Activated CD4-positive, alpha-beta T cell treated with anti-CD3 and anti-CD28 coated beads, Interleukin-2, amount 10 ng/mL, durations not matched to agents 24 days and 14 days (primary cell): ENCODE measurements around the gene E4F1. TPM values are rescaled to one million over a fixed set of nuclear protein-coding genes. Genes with fewer than 3 reads are reported as not detected.
A peak's percentile ranks its signal among the peaks of the same experiment; 100 is the strongest.

Source experiments
- DNase-seq: peaks from one replicate; pipeline ENCODE4 v3.0.0; 2022
- H3K27ac Mint-ChIP-seq: one replicate; pipeline ENCODE4 v1.8.0; 2022; ENCODE audit warnings: mild to moderate bottlenecking, mixed read lengths
- H3K27me3 Mint-ChIP-seq: one replicate; pipeline ENCODE4 v1.8.0; 2022; ENCODE audit warnings: mixed read lengths
- H3K36me3 Mint-ChIP-seq: one replicate; pipeline ENCODE4 v1.8.0; 2022; ENCODE audit warnings: low read depth, mild to moderate bottlenecking, mixed read lengths
- H3K4me1 Mint-ChIP-seq: one replicate; pipeline ENCODE4 v1.8.0; 2021; ENCODE audit warnings: mixed read lengths
- H3K4me3 Mint-ChIP-seq: one replicate; pipeline ENCODE4 v1.8.0; 2022; ENCODE audit warnings: mild to moderate bottlenecking, moderate library complexity, mixed read lengths
- H3K9me3 Mint-ChIP-seq: one replicate; pipeline ENCODE4 v1.8.0; 2021; ENCODE audit warnings: mixed read lengths
- intact Hi-C: fragments of 100-400 bp; cut with micrococcal nuclease; formaldehyde crosslinking; loops from one replicate; pipeline ENCODE4 v1.15.1; 2023
- total RNA-seq: library from RNA; stranded (reverse); gene quantifications from 2 replicates; pipeline ENCODE4 v1.2.3, GENCODE V29; 2022

Gene E4F1
- total RNA-seq, 1 donor from 2014 or later = 33.4 TPM

GRCh38 chr16:2206420-2206779 is 17.0 kb upstream of the E4F1 start:
- intact Hi-C loops = no loop called here
- Mint-ChIP-seq H3K27ac (peak overlapping the region; percentile 72), H3K4me3 (peak overlapping the region; percentile 90), H3K36me3 (peaks cover 20% of the 10 kb centered on the region), H3K4me1 (peaks cover 15% of the 10 kb centered on the region), H3K27me3 (peaks cover 4% of the 10 kb centered on the region), H3K9me3 (no peaks in the 10 kb centered on the region)
- no peak for DNase-seq

GRCh38 chr16:2206780-2207433 is 16.5 kb upstream of the E4F1 start:
- DNase-seq = peak; percentile 65
- Mint-ChIP-seq H3K36me3 (peaks cover 22% of the 10 kb centered on the region), H3K27me3 (peaks cover 4% of the 10 kb centered on the region), H3K27ac (no peak overlapping the region), H3K4me1 (peaks cover 17% of the 10 kb centered on the region), H3K4me3 (peak overlapping the region; percentile 90), H3K9me3 (no peaks in the 10 kb centered on the region)
- intact Hi-C loops = no loop called here

- H3K9me3 Mint-ChIP-seq = no peaks in the 10 kb centered on the region
- peaks cover 29% of the 10 kb centered on the region for H3K36me3 Mint-ChIP-seq
- intact Hi-C loops = no loop called here
- H3K27ac Mint-ChIP-seq = peak overlapping the region; percentile 76
- H3K27me3 Mint-ChIP-seq = no peaks in the 10 kb centered on the region
- H3K4me1 Mint-ChIP-seq = peaks cover 22% of the 10 kb centered on the region
- H3K4me3 Mint-ChIP-seq = peak overlapping the region; percentile 90
- DNase-seq = no peak
Observed at GRCh38 chr16:2207872-2208271, 15.5 kb upstream of the E4F1 start.

GRCh38 chr16:2208308-2208707 is 15.1 kb upstream of the E4F1 start:
- no peaks in the 10 kb centered on the region for H3K27me3 Mint-ChIP-seq
- no peaks in the 10 kb centered on the region for H3K9me3 Mint-ChIP-seq
- H3K4me1 Mint-ChIP-seq = peaks cover 26% of the 10 kb centered on the region
- intact Hi-C loops = no loop called here
- H3K36me3 Mint-ChIP-seq = peaks cover 32% of the 10 kb centered on the region
- H3K4me3 Mint-ChIP-seq = no peak overlapping the region
- no peak overlapping the region for H3K27ac Mint-ChIP-seq
- peak; percentile 62 for DNase-seq

GRCh38 chr16:2208772-2209171 is 14.6 kb upstream of the E4F1 start:
- Mint-ChIP-seq H3K4me1 (peaks cover 26% of the 10 kb centered on the region), H3K27ac (no peak overlapping the region), H3K36me3 (peaks cover 35% of the 10 kb centered on the region), H3K4me3 (no peak overlapping the region), H3K9me3 (no peaks in the 10 kb centered on the region), H3K27me3 (no peaks in the 10 kb centered on the region)
- DNase-seq = no peak
- intact Hi-C loops = no loop called here

- Mint-ChIP-seq H3K27me3 (no peaks in the 10 kb centered on the region), H3K4me3 (no peak overlapping the region), H3K4me1 (peaks cover 24% of the 10 kb centered on the region), H3K9me3 (no peaks in the 10 kb centered on the region), H3K36me3 (peaks cover 35% of the 10 kb centered on the region), H3K27ac (no peak overlapping the region)
- no peak for DNase-seq
- intact Hi-C loops = loop anchor here (10.0 kb wide), 1 partner anchor 205 kb away; the partner anchor contains the start of gene ZNF598
Observed at GRCh38 chr16:2209258-2210008, 14.0 kb upstream of the E4F1 start.

- H3K9me3 Mint-ChIP-seq = no peaks in the 10 kb centered on the region
- no peak for DNase-seq
- no peak overlapping the region for H3K27ac Mint-ChIP-seq
- H3K4me1 Mint-ChIP-seq = peaks cover 21% of the 10 kb centered on the region
- H3K27me3 Mint-ChIP-seq = no peaks in the 10 kb centered on the region
- intact Hi-C loops = loop anchor here (10.0 kb wide), 1 partner anchor 205 kb away; the partner anchor contains the start of gene ZNF598
- peaks cover 35% of the 10 kb centered on the region for H3K36me3 Mint-ChIP-seq
- no peak overlapping the region for H3K4me3 Mint-ChIP-seq
Observed at GRCh38 chr16:2210009-2210332, 13.4 kb upstream of the E4F1 start.

GRCh38 chr16:2210386-2211365 is 12.7 kb upstream of the E4F1 start, which contains the start of gene BRICD5:
Gene BRICD5 (minus strand): TSS chr16:2210863. CDS start chr16:2210833, 30 bp downstream.
- DNase-seq = no peak
- Mint-ChIP-seq H3K4me3 (no peak within 1 kb of the TSS), H3K27ac (no peak within 1 kb of the TSS), H3K9me3 (no peaks in the 10 kb centered on the region), H3K27me3 (no peaks in the 10 kb centered on the region), H3K4me1 (peaks cover 21% of the 10 kb centered on the region), H3K36me3 (peaks cover 35% of the 10 kb centered on the region)
- intact Hi-C loops = loop anchor here (10.0 kb wide), 1 partner anchor 206 kb away; the partner anchor contains the start of gene ZNF598

GRCh38 chr16:2211923-2212347 is 11.5 kb upstream of the E4F1 start:
- intact Hi-C loops = loop anchor here (10.0 kb wide), 1 partner anchor 207 kb away; the partner anchor contains the start of gene ZNF598
- Mint-ChIP-seq H3K27me3 (no peaks in the 10 kb centered on the region), H3K27ac (peak overlapping the region; percentile 41), H3K36me3 (peaks cover 32% of the 10 kb centered on the region), H3K4me3 (peak overlapping the region; percentile 64), H3K4me1 (peaks cover 24% of the 10 kb centered on the region), H3K9me3 (no peaks in the 10 kb centered on the region)
- no peak for DNase-seq

- no peaks in the 10 kb centered on the region for H3K27me3 Mint-ChIP-seq
- intact Hi-C loops = loop anchor here (10.0 kb wide), 1 partner anchor 208 kb away; the partner anchor contains the start of gene ZNF598
- H3K9me3 Mint-ChIP-seq = no peaks in the 10 kb centered on the region
- peaks cover 20% of the 10 kb centered on the region for H3K4me1 Mint-ChIP-seq
- H3K36me3 Mint-ChIP-seq = peaks cover 28% of the 10 kb centered on the region
- DNase-seq = no peak
- peak overlapping the region; percentile 41 for H3K27ac Mint-ChIP-seq
- peak overlapping the region; percentile 86 for H3K4me3 Mint-ChIP-seq
Observed at GRCh38 chr16:2212362-2213324, 10.7 kb upstream of the E4F1 start.

GRCh38 chr16:2213817-2214718 is 9.3 kb upstream of the E4F1 start:
- peak overlapping the region; percentile 86 for H3K4me3 Mint-ChIP-seq
- peak overlapping the region; percentile 58 for H3K27ac Mint-ChIP-seq
- H3K27me3 Mint-ChIP-seq = no peaks in the 10 kb centered on the region
- intact Hi-C loops = loop anchor here (2.0 to 10.0 kb wide), 2 partner anchors 59 to 209 kb away; partner anchors contain the start of genes TRAF7 and ZNF598
- no peak for DNase-seq
- H3K4me1 Mint-ChIP-seq = peaks cover 17% of the 10 kb centered on the region
- peaks cover 18% of the 10 kb centered on the region for H3K36me3 Mint-ChIP-seq
- no peaks in the 10 kb centered on the region for H3K9me3 Mint-ChIP-seq

GRCh38 chr16:2214719-2214968 is 8.7 kb upstream of the E4F1 start, which contains the start of gene PGP:
Gene PGP (minus strand): TSS chr16:2214840. CDS start chr16:2214777, 63 bp downstream.
- DNase-seq = no peak
- Mint-ChIP-seq H3K27ac (peak within 1 kb of the TSS; percentile 91), H3K36me3 (peaks cover 18% of the 10 kb centered on the region), H3K9me3 (no peaks in the 10 kb centered on the region), H3K27me3 (no peaks in the 10 kb centered on the region), H3K4me3 (peak within 1 kb of the TSS; percentile 90), H3K4me1 (peaks cover 17% of the 10 kb centered on the region)
- intact Hi-C loops = loop anchor here (2.0 to 10.0 kb wide), 2 partner anchors 60 to 210 kb away; partner anchors contain the start of genes TRAF7 and ZNF598
